HL-60 (cell line): ENCODE results near the gene CCDC154.

Source experiments
- DNase-seq, 2 experiments: peaks; one replicate each; pipeline ENCODE4 v3.0.0-alpha.2; 2010 to 2020; ENCODE audit warnings: low read depth in 1 of 2, low spot score in 1 of 2
- H3K27ac ChIP-seq: fragments of 250-450 bp; sonication (Bioruptor Pico); replicated peaks from 2 replicates; pipeline ENCODE4 v1.5.1; 2020; ENCODE audit warnings: mild to moderate bottlenecking, moderate library complexity
- H3K27me3 ChIP-seq: fragments of 250-450 bp; sonication (Bioruptor Pico); 2 replicates; pipeline ENCODE4 v1.5.1; 2021; ENCODE audit warnings: mild to moderate bottlenecking, moderate library complexity; ENCODE audit not compliant: insufficient read depth, poor library complexity, severe bottlenecking
- H3K4me3 ChIP-seq: replicated peaks from 2 replicates; pipeline ENCODE4 v1.5.1; 2011; ENCODE audit warnings: mild to moderate bottlenecking, control low read depth, low read length; ENCODE audit not compliant: insufficient read depth
- CTCF ChIP-seq: IDR thresholded peaks from one replicate; pipeline ENCODE4 v1.5.1; 2011; ENCODE audit warnings: low read length, control low read depth, inconsistent platforms; ENCODE audit not compliant: insufficient read depth
- GABPA ChIP-seq: IDR thresholded peaks from 2 replicates; pipeline ENCODE4 v1.6.1; 2012; ENCODE audit warnings: low read depth
- POLR2AphosphoS5 ChIP-seq: IDR thresholded peaks from 2 replicates; pipeline ENCODE4 v1.6.1; 2012; ENCODE audit warnings: low read depth
- REST ChIP-seq: IDR thresholded peaks from 2 replicates; pipeline ENCODE4 v1.6.1; 2012; ENCODE audit warnings: low read depth; ENCODE audit not compliant: insufficient replicate concordance
- SPI1 ChIP-seq: IDR thresholded peaks from 2 replicates; pipeline ENCODE4 v1.6.1; 2012; ENCODE audit warnings: low read depth, mild to moderate bottlenecking, borderline replicate concordance

Gene CCDC154

GRCh38 chr16:1428511-1428910 is 15.8 kb downstream of the CCDC154 start:
- TF ChIP-seq CTCF = peak; percentile 65
- no peak for TF ChIP-seq POLR2AphosphoS5
- TF ChIP-seq REST = no peak
- H3K4me3 ChIP-seq = no peak overlapping the region
- peaks cover 3% of the 10 kb centered on the region for H3K27me3 ChIP-seq
- peak in 1 of 2 experiments; percentile 55 for DNase-seq
- no peak overlapping the region for H3K27ac ChIP-seq

- Histone ChIP-seq H3K4me3 (no peak overlapping the region), H3K27ac (no peak overlapping the region), H3K27me3 (peaks cover 1% of the 10 kb centered on the region)
- no peak for DNase-seq
- TF ChIP-seq GABPA (no peak), SPI1 (no peak), REST (no peak), CTCF (no peak), POLR2AphosphoS5 (no peak)
These were observed 16.6 kb downstream of the CCDC154 start for GRCh38 chr16:1427473-1428461.

GRCh38 chr16:1426734-1427471 is 17.5 kb downstream of the CCDC154 start:
- Histone ChIP-seq H3K27me3 (no peaks in the 10 kb centered on the region), H3K27ac (no peak overlapping the region), H3K4me3 (no peak overlapping the region)
- TF ChIP-seq GABPA (no peak), CTCF (no peak), REST (no peak), POLR2AphosphoS5 (no peak), SPI1 (no peak)
- DNase-seq = no peak
